Neural progenitor cell (in vitro differentiated cells): ENCODE results near the gene WDR72. TPM values are rescaled to one million over a fixed set of nuclear protein-coding genes. Genes with fewer than 3 reads are reported as not detected.
A peak's percentile ranks its signal among the peaks of the same experiment; 100 is the strongest.

Experiments
- DNase-seq: peaks from one replicate; pipeline ENCODE4 v3.0.0-alpha.2; 2016; ENCODE audit warnings: low spot score
- H2AFZ ChIP-seq: fragments of 200-600 bp; sonication (generic); replicated peaks from 2 replicates; pipeline ENCODE4 v1.6.1; 2016; ENCODE audit warnings: antibody characterized with exemption
- H3F3A ChIP-seq: fragments of 200-600 bp; sonication (generic); 2 replicates; pipeline ENCODE4 v1.6.1; 2016; ENCODE audit warnings: antibody characterized with exemption, low read depth
- H3K27ac ChIP-seq: fragments of 200-600 bp; sonication (generic); 2 replicates; pipeline ENCODE4 v1.5.1; 2016; ENCODE audit warnings: mild to moderate bottlenecking
- H3K27me3 ChIP-seq: fragments of 200-600 bp; sonication (generic); 2 replicates; pipeline ENCODE4 v1.6.1; 2016; ENCODE audit warnings: mild to moderate bottlenecking, moderate library complexity
- H3K36me3 ChIP-seq: fragments of 200-600 bp; sonication (generic); 2 replicates; pipeline ENCODE4 v1.5.1; 2016
- H3K4me1 ChIP-seq: fragments of 200-600 bp; sonication (generic); 2 replicates; pipeline ENCODE4 v1.6.1; 2016; ENCODE audit warnings: mixed run types
- H3K4me2 ChIP-seq: fragments of 200-600 bp; sonication (generic); 2 replicates; pipeline ENCODE4 v1.6.1; 2016
- H3K4me3 ChIP-seq: fragments of 200-600 bp; sonication (generic); 2 replicates; pipeline ENCODE4 v1.5.1; 2016
- H3K79me2 ChIP-seq: fragments of 200-600 bp; sonication (generic); 2 replicates; pipeline ENCODE4 v1.6.1; 2016; ENCODE audit warnings: low read depth
- H3K9ac ChIP-seq: fragments of 200-600 bp; sonication (generic); 2 replicates; pipeline ENCODE4 v1.6.1; 2016
- H3K9me3 ChIP-seq: fragments of 200-600 bp; sonication (generic); 2 replicates; pipeline ENCODE4 v1.5.1; 2016; ENCODE audit warnings: low read depth
- H4K20me1 ChIP-seq: fragments of 200-600 bp; sonication (generic); 2 replicates; pipeline ENCODE4 v1.6.1; 2016; ENCODE audit warnings: low read depth
- H3K27ac Mint-ChIP-seq: 3 replicates; pipeline ENCODE4 v1.8.0; 2021; ENCODE audit warnings: mixed read lengths
- H3K27me3 Mint-ChIP-seq: 2 replicates; pipeline ENCODE4 v1.8.0; 2022; ENCODE audit warnings: low read depth, mild to moderate bottlenecking, inconsistent platforms, moderate library complexity, mixed read lengths; ENCODE audit not compliant: insufficient read depth
- H3K36me3 Mint-ChIP-seq: 3 replicates; pipeline ENCODE4 v1.8.0; 2021; ENCODE audit warnings: mixed read lengths
- H3K4me1 Mint-ChIP-seq: 3 replicates; pipeline ENCODE4 v1.8.0; 2021; ENCODE audit warnings: mixed read lengths
- H3K4me3 Mint-ChIP-seq: 3 replicates; pipeline ENCODE4 v1.8.0; 2021; ENCODE audit warnings: mild to moderate bottlenecking, moderate library complexity, mixed read lengths
- H3K9me3 Mint-ChIP-seq: 3 replicates; pipeline ENCODE4 v1.8.0; 2020; ENCODE audit warnings: mixed read lengths
- EZH2 ChIP-seq: fragments of 200-600 bp; sonication (generic); IDR thresholded peaks from 2 replicates; pipeline ENCODE4 v1.6.1; 2017; ENCODE audit warnings: antibody characterized with exemption, mild to moderate bottlenecking, moderate library complexity
- EZH2phosphoT487 ChIP-seq: fragments of 200-600 bp; sonication (generic); IDR thresholded peaks from 2 replicates; pipeline ENCODE4 v1.6.1; 2017; ENCODE audit warnings: antibody characterized with exemption
- total RNA-seq: library from RNA; depleted of rRNA; stranded (reverse); fragments of >200 nt; gene quantifications from 2 replicates; pipeline ENCODE4 v1.2.3, GENCODE V29; 2015; ENCODE audit warnings: low replicate concordance
- TF ChIP-seq, protein P1 (sequence below): fragments of 200-600 bp; sonication (generic); IDR thresholded peaks from 2 replicates; pipeline ENCODE4 v1.5.1; 2017; ENCODE audit warnings: antibody characterized with exemption, mild to moderate bottlenecking

Gene WDR72
- total RNA-seq, 1 donor from 2014 or later: 4.6 TPM

DNA sequence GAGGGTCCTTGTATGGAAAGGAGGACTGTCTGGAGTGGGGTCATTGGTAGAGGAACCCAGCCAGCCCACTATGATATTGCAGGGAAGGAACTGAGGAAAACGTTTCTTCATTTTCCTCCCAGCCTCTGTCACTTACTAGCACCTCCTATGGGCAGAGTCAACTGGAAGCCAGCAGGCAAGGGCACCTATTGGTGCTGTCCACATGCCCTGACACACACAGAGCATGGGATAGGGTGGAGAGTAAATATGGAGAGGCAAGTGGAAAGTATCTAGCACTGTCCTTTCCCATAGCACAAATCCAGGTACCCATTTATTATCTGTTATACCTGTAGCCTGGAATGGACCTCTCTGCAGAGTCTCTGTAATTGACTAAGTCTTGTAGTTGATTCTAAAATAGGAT is 285.6 kb downstream of the WDR72 start:
- no peak overlapping the region for H3K4me3 ChIP-seq
- no peaks in the 10 kb centered on the region for H3K36me3 Mint-ChIP-seq
- H3K4me1 Mint-ChIP-seq: no peaks in the 10 kb centered on the region
- no peak for DNase-seq
- peaks cover 3% of the 10 kb centered on the region for H3K9me3 Mint-ChIP-seq
- no peak overlapping the region for H3K27ac Mint-ChIP-seq
- H4K20me1 ChIP-seq: no peaks in the 10 kb centered on the region
- H3K27ac ChIP-seq: no peak overlapping the region
- TF ChIP-seq, protein P1, sequence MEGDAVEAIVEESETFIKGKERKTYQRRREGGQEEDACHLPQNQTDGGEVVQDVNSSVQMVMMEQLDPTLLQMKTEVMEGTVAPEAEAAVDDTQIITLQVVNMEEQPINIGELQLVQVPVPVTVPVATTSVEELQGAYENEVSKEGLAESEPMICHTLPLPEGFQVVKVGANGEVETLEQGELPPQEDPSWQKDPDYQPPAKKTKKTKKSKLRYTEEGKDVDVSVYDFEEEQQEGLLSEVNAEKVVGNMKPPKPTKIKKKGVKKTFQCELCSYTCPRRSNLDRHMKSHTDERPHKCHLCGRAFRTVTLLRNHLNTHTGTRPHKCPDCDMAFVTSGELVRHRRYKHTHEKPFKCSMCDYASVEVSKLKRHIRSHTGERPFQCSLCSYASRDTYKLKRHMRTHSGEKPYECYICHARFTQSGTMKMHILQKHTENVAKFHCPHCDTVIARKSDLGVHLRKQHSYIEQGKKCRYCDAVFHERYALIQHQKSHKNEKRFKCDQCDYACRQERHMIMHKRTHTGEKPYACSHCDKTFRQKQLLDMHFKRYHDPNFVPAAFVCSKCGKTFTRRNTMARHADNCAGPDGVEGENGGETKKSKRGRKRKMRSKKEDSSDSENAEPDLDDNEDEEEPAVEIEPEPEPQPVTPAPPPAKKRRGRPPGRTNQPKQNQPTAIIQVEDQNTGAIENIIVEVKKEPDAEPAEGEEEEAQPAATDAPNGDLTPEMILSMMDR: no peak
- no peak for TF ChIP-seq EZH2phosphoT487
- H3K27me3 Mint-ChIP-seq: no peaks in the 10 kb centered on the region
- no peaks in the 10 kb centered on the region for H3K36me3 ChIP-seq
- no peaks in the 10 kb centered on the region for H3K9me3 ChIP-seq
- no peaks in the 10 kb centered on the region for H3K79me2 ChIP-seq
- H3K4me3 Mint-ChIP-seq: no peak overlapping the region
- no peaks in the 10 kb centered on the region for H3K27me3 ChIP-seq
- H2AFZ ChIP-seq: no peak overlapping the region
- no peaks in the 10 kb centered on the region for H3F3A ChIP-seq
- no peak overlapping the region for H3K9ac ChIP-seq
- H3K4me1 ChIP-seq: no peaks in the 10 kb centered on the region
- H3K4me2 ChIP-seq: no peak overlapping the region

DNA sequence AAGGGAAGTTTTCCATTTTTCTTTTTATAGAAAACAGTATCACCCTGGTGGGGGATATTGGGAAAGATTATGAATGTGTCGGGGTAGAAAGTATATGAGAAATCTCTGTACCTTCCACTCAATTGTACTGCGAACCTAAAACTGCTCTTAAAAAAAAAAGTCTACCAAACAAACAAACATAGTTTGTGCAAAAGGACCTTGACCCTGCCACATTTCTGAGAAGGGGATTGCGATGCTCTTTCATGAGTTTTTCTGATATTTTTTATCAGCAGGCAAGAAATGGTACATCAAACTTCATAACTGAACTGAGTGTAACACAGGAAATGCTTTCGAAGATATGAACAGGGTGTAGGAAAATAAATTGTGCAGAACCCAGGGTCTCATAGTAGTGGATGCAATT is 286.0 kb downstream of the WDR72 start:
- H3K9ac ChIP-seq: no peak overlapping the region
- TF ChIP-seq, protein P1: no peak
- TF ChIP-seq EZH2phosphoT487 (no peak), EZH2 (no peak)
- no peaks in the 10 kb centered on the region for H3K79me2 ChIP-seq
- H3F3A ChIP-seq: no peaks in the 10 kb centered on the region
- no peaks in the 10 kb centered on the region for H3K27me3 ChIP-seq
- no peaks in the 10 kb centered on the region for H4K20me1 ChIP-seq
- no peak overlapping the region for H3K27ac ChIP-seq
- no peak overlapping the region for H3K27ac Mint-ChIP-seq
- no peaks in the 10 kb centered on the region for H3K4me1 Mint-ChIP-seq
- H3K27me3 Mint-ChIP-seq: no peaks in the 10 kb centered on the region
- H3K4me3 Mint-ChIP-seq: no peak overlapping the region
- H3K4me2 ChIP-seq: no peak overlapping the region
- H3K9me3 Mint-ChIP-seq: peaks cover 3% of the 10 kb centered on the region
- no peaks in the 10 kb centered on the region for H3K36me3 ChIP-seq
- DNase-seq: no peak
- no peak overlapping the region for H3K4me3 ChIP-seq
- no peaks in the 10 kb centered on the region for H3K4me1 ChIP-seq
- no peaks in the 10 kb centered on the region for H3K36me3 Mint-ChIP-seq
- H3K9me3 ChIP-seq: no peaks in the 10 kb centered on the region
- H2AFZ ChIP-seq: no peak overlapping the region

DNA sequence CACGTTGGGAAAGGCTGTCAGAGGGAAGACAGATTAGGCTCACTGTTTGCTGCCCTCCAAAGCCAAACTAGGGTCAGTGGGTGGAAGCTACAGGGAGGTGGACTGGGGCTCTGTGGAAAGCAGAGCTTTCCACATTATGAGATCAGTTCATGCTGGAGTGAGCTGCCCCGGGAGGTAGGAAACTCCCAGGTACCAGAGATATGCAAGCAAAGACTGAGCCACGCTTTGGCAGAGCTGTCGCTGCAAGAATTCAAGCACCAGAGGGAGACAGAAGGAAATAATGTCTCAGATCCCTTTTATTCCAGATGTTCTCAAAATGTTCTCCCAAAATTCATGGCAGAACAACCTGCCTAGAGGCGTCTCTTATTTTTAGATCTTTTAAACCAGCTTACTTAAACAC is 286.6 kb downstream of the WDR72 start:
- H3K79me2 ChIP-seq: no peaks in the 10 kb centered on the region
- no peak overlapping the region for H3K4me3 ChIP-seq
- no peaks in the 10 kb centered on the region for H3F3A ChIP-seq
- no peaks in the 10 kb centered on the region for H3K4me1 ChIP-seq
- no peak for DNase-seq
- Mint-ChIP-seq H3K27ac (no peak overlapping the region), H3K36me3 (no peaks in the 10 kb centered on the region), H3K4me1 (no peaks in the 10 kb centered on the region), H3K27me3 (no peaks in the 10 kb centered on the region), H3K9me3 (peaks cover 3% of the 10 kb centered on the region), H3K4me3 (no peak overlapping the region)
- no peak overlapping the region for H3K9ac ChIP-seq
- H2AFZ ChIP-seq: peak overlapping the region; percentile 53
- TF ChIP-seq EZH2phosphoT487 (no peak), EZH2 (no peak)
- TF ChIP-seq, protein P1: no peak
- H3K27ac ChIP-seq: no peak overlapping the region
- no peaks in the 10 kb centered on the region for H3K27me3 ChIP-seq
- H3K9me3 ChIP-seq: no peaks in the 10 kb centered on the region
- H3K4me2 ChIP-seq: no peak overlapping the region
- no peaks in the 10 kb centered on the region for H4K20me1 ChIP-seq
- no peaks in the 10 kb centered on the region for H3K36me3 ChIP-seq

DNA sequence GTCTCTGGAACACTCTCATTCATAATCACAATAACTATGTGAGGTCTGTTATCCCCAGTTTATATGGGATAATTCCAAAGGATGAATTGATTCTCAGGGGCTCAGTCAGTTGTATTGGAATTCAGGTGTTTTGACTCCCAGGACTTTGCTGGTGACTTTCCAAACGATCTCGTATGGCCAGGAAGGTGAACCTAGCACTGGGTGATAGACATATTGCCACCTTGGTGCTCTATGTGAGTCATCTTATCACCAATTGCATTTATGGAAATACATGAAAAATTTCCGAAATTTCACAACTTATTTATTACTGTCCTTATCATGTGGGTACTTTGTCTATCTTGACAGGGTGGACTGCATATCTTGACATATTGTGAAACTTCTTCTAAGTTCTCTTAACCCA is 287.3 kb downstream of the WDR72 start:
- no peaks in the 10 kb centered on the region for H3K4me1 Mint-ChIP-seq
- peaks cover 3% of the 10 kb centered on the region for H3K9me3 Mint-ChIP-seq
- H3K27me3 ChIP-seq: no peaks in the 10 kb centered on the region
- H3K27ac ChIP-seq: no peak overlapping the region
- no peaks in the 10 kb centered on the region for H3K79me2 ChIP-seq
- H3K27me3 Mint-ChIP-seq: no peaks in the 10 kb centered on the region
- H3K27ac Mint-ChIP-seq: no peak overlapping the region
- H3K4me1 ChIP-seq: no peaks in the 10 kb centered on the region
- no peaks in the 10 kb centered on the region for H3F3A ChIP-seq
- H4K20me1 ChIP-seq: no peaks in the 10 kb centered on the region
- no peaks in the 10 kb centered on the region for H3K36me3 Mint-ChIP-seq
- H3K9me3 ChIP-seq: no peaks in the 10 kb centered on the region
- no peak overlapping the region for H3K4me3 Mint-ChIP-seq
- no peak overlapping the region for H3K9ac ChIP-seq
- no peaks in the 10 kb centered on the region for H3K36me3 ChIP-seq
- H2AFZ ChIP-seq: no peak overlapping the region
- no peak for DNase-seq
- no peak overlapping the region for H3K4me2 ChIP-seq
- TF ChIP-seq, protein P1: no peak
- TF ChIP-seq EZH2 (no peak), EZH2phosphoT487 (no peak)
- H3K4me3 ChIP-seq: no peak overlapping the region
